Ishikawa (cell line): Measurements from ENCODE around the gene ECT2.

Source experiments
- CEBPB ChIP-seq: IDR thresholded peaks from 2 replicates; pipeline ENCODE4 v1.6.1; 2012
- CREB1 ChIP-seq: IDR thresholded peaks from 2 replicates; pipeline ENCODE4 v1.6.1; 2012; ENCODE audit warnings: low read depth
- EGR1 ChIP-seq: IDR thresholded peaks from 2 replicates; pipeline ENCODE4 v1.6.1; 2012
- EP300 ChIP-seq: IDR thresholded peaks from 2 replicates; pipeline ENCODE4 v1.6.1; 2012; ENCODE audit warnings: borderline replicate concordance
- FOXM1 ChIP-seq: IDR thresholded peaks from 2 replicates; pipeline ENCODE4 v1.6.1; 2012; ENCODE audit warnings: low read depth, borderline replicate concordance
- NFIC ChIP-seq: IDR thresholded peaks from 2 replicates; pipeline ENCODE4 v1.6.1; 2012
- RAD21 ChIP-seq: IDR thresholded peaks from 2 replicates; pipeline ENCODE4 v1.6.1; 2012; ENCODE audit warnings: low read depth
- TAF1 ChIP-seq: IDR thresholded peaks from 2 replicates; pipeline ENCODE4 v1.6.1; 2012; ENCODE audit warnings: low read depth, mild to moderate bottlenecking
- TCF12 ChIP-seq: IDR thresholded peaks from 2 replicates; pipeline ENCODE4 v1.6.1; 2012; ENCODE audit warnings: low read depth
- TEAD4 ChIP-seq: IDR thresholded peaks from 2 replicates; pipeline ENCODE4 v1.6.1; 2012
- YY1 ChIP-seq: IDR thresholded peaks from 2 replicates; pipeline ENCODE4 v1.6.1; 2012; ENCODE audit warnings: low read depth
- ZBTB7A ChIP-seq: IDR thresholded peaks from 2 replicates; pipeline ENCODE4 v1.6.1; 2012; ENCODE audit warnings: low read depth
- TF ChIP-seq, protein P1 (sequence below): IDR thresholded peaks from 2 replicates; pipeline ENCODE4 v1.6.1; 2012
- TF ChIP-seq, protein P2 (sequence below): IDR thresholded peaks from 2 replicates; pipeline ENCODE4 v1.6.1; 2012; ENCODE audit warnings: low read depth, mild to moderate bottlenecking
- TF ChIP-seq, protein P3 (sequence below): IDR thresholded peaks from 2 replicates; pipeline ENCODE4 v1.6.1; 2012

Gene ECT2

DNA sequence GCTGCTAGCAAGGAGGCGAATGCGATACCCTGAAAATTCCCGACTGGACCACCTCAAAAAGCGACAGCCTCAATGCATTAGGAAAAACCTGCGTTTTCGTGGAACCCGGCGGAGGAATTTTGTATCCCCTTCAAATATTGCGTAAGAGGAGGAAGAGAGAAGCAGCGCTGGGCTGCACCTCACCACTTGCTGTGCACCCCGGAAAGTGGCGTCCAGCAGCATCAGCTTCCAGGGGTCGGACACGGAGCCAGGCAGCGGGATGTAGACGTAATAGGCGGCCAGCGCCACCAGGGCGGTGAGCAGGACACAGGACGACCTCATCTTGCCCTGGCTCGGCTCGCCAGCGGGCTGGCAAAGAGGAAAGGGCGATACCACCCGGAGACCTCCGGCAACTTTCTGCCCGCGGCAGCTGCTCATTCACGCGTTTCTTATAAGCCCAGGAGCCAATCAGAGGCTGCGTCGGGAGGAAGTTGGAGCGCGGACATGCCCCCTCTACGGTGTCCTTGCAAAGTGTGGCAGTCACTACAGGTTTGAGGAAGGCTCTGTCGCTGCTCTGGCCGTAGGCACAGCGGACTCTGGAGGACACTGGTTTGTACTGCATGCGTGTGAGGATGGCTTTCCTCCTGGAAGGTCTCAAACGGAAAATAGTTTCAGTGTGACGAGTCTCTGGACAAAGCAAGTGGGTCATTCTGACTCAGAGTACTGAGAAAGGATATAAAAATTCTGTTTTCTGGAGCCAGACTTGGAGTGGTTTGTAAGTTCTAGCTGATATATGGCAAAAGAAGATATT is 39.7 kb upstream of the ECT2 start, which contains the start of gene NCEH1:
Gene NCEH1, minus strand, starts transcription at position 404 of the 790 bp plus-strand sequence. Its CDS starts 83 bp downstream, at position 321.
- TF ChIP-seq CEBPB (peak; percentile 99), EGR1 (no peak), YY1 (0 out of 2 replicates have a peak, but pooled peaks have one; percentile 52), ZBTB7A (no peak), RAD21 (peak; percentile 79), FOXM1 (0 out of 2 replicates have a peak, but pooled peaks have one; percentile 31), TAF1 (peak; percentile 81), CREB1 (peak; percentile 45; the same call in 1 of the 2 replicates), TCF12 (peak; percentile 67), EP300 (no peak), NFIC (peak; percentile 17; the same call in 1 of the 2 replicates), TEAD4 (peak; percentile 32; the same call in 1 of the 2 replicates)
- TF ChIP-seq, protein P1, sequence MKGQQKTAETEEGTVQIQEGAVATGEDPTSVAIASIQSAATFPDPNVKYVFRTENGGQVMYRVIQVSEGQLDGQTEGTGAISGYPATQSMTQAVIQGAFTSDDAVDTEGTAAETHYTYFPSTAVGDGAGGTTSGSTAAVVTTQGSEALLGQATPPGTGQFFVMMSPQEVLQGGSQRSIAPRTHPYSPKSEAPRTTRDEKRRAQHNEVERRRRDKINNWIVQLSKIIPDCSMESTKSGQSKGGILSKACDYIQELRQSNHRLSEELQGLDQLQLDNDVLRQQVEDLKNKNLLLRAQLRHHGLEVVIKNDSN = peak; percentile 14; the same call in 1 of the 2 replicates
- TF ChIP-seq, protein P2, sequence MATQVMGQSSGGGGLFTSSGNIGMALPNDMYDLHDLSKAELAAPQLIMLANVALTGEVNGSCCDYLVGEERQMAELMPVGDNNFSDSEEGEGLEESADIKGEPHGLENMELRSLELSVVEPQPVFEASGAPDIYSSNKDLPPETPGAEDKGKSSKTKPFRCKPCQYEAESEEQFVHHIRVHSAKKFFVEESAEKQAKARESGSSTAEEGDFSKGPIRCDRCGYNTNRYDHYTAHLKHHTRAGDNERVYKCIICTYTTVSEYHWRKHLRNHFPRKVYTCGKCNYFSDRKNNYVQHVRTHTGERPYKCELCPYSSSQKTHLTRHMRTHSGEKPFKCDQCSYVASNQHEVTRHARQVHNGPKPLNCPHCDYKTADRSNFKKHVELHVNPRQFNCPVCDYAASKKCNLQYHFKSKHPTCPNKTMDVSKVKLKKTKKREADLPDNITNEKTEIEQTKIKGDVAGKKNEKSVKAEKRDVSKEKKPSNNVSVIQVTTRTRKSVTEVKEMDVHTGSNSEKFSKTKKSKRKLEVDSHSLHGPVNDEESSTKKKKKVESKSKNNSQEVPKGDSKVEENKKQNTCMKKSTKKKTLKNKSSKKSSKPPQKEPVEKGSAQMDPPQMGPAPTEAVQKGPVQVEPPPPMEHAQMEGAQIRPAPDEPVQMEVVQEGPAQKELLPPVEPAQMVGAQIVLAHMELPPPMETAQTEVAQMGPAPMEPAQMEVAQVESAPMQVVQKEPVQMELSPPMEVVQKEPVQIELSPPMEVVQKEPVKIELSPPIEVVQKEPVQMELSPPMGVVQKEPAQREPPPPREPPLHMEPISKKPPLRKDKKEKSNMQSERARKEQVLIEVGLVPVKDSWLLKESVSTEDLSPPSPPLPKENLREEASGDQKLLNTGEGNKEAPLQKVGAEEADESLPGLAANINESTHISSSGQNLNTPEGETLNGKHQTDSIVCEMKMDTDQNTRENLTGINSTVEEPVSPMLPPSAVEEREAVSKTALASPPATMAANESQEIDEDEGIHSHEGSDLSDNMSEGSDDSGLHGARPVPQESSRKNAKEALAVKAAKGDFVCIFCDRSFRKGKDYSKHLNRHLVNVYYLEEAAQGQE = no peak
- TF ChIP-seq, protein P3, sequence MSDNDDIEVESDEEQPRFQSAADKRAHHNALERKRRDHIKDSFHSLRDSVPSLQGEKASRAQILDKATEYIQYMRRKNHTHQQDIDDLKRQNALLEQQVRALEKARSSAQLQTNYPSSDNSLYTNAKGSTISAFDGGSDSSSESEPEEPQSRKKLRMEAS = peak; percentile 75

DNA sequence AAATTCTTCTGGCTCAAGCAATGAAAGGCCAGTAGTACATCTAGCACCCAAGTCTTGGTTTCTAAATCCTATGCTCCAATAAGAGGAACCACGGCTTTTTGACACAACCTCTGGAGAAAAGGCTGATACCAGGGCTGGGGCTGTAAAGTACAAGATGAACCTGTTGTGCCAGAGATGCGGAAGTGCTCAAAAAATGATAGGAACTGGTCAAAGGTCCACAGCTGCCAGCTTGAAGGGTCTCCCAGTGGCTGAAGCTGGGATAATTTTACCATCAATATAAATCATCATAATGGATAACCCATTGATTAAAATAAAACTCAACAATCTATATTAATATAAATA is 39.1 kb upstream of the ECT2 start:
- TF ChIP-seq RAD21 = no peak
- no peak for TF ChIP-seq TAF1
- no peak for TF ChIP-seq CEBPB

DNA sequence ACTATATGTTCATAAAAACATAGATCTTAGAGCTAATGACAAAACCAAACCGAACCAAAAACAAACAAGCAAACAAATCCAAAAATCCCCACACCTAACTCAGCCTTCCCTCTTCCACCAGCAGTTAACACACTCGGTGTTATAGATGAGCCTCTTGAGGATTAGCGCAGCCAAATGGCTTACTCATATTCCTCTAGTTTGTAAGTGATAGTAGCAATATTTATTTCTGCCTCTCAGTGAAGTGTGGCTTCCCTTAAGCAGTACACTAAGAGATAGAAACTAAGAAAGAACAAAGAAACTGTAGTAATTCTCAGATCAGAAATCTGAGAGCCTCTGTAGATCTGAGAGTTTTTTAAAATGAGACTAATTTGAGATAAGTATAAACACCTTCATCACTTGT is 37.2 kb upstream of the ECT2 start:
- TF ChIP-seq, protein P1 = no peak
- TF ChIP-seq, protein P2 = no peak
- TF ChIP-seq YY1 (no peak), CEBPB (no peak), TCF12 (no peak), FOXM1 (no peak), EGR1 (no peak), TEAD4 (no peak), TAF1 (no peak), NFIC (no peak), EP300 (no peak), ZBTB7A (no peak), RAD21 (no peak), CREB1 (no peak)
- TF ChIP-seq, protein P3 = no peak

DNA sequence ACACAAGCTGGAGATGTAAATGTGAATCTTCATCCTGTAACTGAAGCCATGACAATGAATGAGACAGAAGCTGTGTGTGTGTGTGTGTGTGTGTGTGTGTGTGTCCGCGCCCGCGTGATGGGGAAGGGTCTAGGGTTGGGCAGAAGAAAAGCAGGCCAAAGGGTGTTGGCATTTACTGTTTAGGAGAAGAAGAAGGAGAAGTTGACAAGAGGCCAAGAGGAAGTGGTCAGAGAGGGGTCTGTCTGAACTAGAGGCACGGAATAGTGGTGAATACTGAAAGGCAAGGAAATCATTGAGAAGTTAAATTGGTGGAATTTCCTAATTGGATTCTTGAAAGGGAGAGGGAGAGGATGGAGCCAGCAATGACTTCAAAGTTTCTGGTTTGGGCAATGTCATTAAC is 34.0 kb upstream of the ECT2 start:
- TF ChIP-seq, protein P1 = no peak
- no peak for TF ChIP-seq EP300
- TF ChIP-seq NFIC = no peak
- TF ChIP-seq, protein P3 = no peak
- no peak for TF ChIP-seq ZBTB7A
- TF ChIP-seq TAF1 = no peak
- TF ChIP-seq, protein P2 = no peak
- no peak for TF ChIP-seq CEBPB
- TF ChIP-seq TEAD4 = no peak
- no peak for TF ChIP-seq YY1
- no peak for TF ChIP-seq RAD21
